NCI-H524 treated with DMSO at 0.1 percent for 48 hours (cell line): ENCODE results near the gene SPEF1.

Experiments used
- DNase-seq: peaks from one replicate; lab custom pipeline; 2025; lab: John Stamatoyannopoulos, UW

Gene SPEF1

GRCh38 chr20:3745686-3746173 lies 35.5 kb downstream of the SPEF1 start:
- DNase-seq, result no peak

GRCh38 chr20:3744806-3745685 lies 36.2 kb downstream of the SPEF1 start:
- DNase-seq, result no peak

- DNase-seq, result no peak
Observed at GRCh38 chr20:3744037-3744436, 37.2 kb downstream of the SPEF1 start.

DNA sequence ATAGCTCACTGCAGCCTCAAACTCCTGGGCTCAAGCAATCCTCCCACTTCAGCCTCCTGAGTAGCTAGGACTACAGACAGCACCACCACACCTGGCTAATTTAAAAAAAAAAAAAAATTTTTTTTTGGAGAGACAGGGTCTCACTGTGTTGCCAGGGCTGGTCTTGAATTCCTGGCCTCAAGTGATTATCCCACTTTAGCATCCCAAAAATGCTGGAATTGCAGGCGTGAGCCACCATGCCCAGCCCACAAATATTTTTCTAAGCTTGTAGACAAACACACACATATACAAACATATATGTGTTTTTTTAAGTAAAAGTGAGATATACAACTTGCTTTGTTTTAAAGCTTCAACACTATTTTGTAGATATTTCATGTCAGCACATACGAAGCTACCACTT lies 38.0 kb downstream of the SPEF1 start:
- no peak for DNase-seq

DNA sequence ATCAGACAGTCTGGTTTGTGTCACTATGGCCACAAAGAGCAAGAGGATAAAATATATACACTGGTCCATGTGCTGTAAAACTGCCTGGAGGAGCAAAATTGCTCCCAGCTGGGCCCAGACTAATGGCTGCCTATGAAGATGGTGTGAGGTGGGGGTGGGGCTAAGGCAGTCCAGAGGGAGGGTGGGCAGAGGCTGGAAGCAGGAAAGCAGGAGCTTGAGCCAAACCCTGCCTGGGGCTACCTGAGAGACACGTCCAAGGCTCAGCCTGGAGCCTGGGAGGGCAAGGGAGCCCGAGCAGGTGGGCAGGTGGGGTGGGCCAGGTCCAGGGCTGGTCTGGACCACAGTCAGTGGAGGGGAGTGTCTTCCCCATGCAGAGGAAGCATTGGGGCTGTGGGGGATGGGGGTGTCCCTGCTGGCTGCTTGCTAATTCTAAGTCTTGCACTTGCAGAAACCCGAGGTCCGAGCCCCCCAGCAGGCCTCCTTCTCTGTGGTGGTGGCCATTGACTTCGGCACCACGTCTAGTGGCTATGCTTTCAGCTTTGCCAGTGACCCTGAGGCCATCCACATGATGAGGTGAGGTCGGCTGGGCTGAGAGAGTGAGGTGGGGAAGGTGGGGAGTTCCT lies 39.3 kb downstream of the SPEF1 start:
- no peak for DNase-seq

DNA sequence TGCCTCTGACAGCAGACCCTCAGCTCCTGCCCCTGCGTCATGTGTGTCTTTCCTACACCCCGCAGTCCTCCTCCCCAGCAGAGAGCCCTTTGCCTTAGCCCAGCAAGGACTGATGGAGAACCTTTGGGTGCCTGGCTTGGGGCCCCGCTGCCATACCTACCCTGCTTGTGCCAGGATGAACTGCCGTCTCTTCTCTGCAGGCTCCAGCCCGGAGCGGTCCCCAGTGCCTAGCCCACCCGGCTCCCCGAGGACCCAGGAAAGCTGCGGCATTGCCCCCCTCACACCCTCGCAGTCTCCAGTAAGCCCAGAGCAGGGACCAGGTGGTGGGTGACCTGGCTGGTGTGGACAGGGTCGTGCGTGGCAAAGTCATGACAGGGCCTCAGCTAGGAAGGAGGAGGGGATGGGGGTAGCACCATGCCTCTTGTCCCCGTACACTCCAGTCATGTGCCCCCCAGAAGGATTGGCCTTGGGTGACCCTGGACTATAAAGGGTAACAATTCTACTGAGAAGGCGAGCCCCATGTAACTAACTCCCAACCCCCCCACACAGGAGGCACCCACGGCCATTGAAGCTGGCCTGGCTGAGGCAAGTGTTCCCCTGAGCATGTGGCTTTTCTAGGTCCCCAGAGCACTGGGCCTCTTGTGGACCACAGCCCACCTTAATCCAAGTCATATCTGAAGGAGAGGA lies 40.5 kb downstream of the SPEF1 start:
- no peak for DNase-seq

GRCh38 chr20:3739926-3740451 lies 41.3 kb downstream of the SPEF1 start:
- DNase-seq, result no peak

GRCh38 chr20:3739054-3739925 lies 42.0 kb downstream of the SPEF1 start:
- no peak for DNase-seq

DNA sequence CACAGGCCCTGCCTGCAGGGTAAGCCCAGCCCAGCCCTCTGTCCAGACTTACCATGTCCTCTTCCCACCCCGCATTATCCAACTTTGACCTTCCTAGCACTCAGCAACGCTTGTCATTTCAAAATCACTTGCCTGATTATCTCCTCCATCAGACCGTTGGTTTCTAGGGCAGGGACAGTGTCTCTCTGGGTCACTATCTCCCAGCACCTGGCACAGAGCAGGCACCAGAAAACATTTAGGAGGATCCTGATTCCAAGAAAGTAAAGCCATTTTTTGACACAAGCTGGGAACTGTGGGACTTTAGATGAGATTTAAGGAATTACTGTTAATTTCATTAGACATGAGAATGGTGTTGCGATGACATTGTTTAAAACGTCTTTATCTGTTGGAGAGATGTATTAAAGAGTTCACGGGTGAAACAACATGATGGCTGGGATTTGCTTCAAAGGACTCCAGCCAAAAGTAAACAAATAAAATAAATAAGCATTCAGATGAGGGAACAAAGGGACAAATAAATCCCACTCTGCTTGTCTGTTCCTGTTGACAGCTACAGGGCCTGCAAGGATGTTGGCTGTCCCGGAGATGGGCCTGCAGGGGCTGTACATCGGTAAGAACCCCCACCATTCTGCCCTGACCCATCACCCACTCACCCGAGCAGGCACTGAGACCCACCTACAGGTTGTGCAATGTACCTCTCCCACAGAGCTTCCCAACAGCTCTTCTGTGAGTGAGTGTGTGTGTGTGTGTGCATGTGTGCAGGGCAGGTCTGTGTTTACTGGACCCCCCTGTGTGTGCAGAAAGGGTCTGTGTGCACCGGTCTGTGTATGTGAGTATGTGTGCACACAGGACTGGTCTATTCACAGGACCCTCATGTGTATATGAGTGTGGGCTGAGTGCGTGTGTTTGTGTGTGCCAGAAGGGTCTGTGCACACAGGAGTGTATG lies 42.9 kb downstream of the SPEF1 start:
- no peak for DNase-seq

GRCh38 chr20:3735768-3736167 lies 45.5 kb downstream of the SPEF1 start:
- DNase-seq, result no peak

GRCh38 chr20:3734111-3734843 lies 47.0 kb downstream of the SPEF1 start:
- DNase-seq, result no peak

GRCh38 chr20:3733119-3733995 lies 47.9 kb downstream of the SPEF1 start:
- no peak for DNase-seq

DNA sequence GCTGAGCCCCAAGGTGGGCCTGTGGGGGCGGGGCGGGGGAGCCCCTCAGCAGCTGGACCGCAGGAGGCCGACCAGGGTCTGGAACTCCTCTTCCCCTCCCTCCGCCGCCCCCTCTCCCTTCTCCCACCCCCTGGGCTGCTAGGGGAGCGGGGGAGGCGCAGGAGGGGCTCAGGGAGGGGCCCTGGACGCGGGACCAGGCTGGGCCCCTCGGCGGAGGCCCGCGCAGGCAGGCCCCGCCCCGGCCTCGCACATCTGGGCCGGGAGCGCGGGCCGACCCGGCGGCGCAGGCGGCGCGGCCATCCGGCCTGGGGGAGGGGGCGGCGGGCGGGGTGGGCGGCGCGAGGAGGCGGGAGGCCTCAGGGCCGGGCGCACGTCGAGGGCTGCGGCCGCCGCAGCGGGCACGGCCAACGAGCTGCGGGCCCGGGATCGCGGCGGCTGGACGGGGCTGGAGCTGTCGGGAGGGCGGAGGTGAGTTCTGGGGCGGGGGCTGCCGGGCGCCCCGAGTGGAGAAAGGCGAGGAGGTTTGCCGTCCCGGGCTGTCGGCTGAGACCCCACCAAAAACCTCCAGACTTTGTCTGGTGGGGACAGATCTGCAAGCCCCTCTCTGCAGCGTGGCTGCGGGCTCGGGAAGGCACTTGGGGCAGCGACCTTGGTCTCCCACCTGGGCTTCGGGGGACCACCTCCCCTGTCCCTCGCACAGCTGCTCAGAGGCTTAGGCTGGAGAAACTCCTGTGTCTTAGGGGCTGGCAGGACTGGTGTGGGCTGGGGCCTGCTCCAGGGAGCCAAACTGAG lies 48.7 kb downstream of the SPEF1 start, which contains the start of gene HSPA12B:
TSS of gene HSPA12B (plus strand) at position 359 of the 792 bp plus-strand sequence. CDS start 5,990 bp downstream, outside the sequence.
- DNase-seq, result no peak

DNA sequence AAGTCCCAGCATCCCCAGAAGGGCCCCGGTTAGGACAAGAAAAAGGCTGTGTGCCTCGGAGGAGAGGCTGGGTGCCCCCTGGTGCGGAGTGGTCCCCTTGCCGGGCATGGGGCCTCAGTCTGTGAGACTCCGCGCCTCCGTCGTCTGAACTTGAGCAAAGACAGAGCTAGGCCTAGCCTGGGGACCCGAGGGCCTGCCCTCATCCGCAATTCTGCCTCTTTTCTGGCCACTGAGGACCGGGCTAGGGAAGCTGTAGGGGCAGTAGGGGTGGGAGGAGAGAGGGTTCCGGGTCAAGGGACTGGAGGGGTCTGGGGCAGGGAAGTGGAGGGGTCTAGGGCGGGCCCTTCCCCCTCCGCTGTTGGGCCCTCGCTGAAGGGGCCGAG lies 49.3 kb downstream of the SPEF1 start:
- no peak for DNase-seq

DNA sequence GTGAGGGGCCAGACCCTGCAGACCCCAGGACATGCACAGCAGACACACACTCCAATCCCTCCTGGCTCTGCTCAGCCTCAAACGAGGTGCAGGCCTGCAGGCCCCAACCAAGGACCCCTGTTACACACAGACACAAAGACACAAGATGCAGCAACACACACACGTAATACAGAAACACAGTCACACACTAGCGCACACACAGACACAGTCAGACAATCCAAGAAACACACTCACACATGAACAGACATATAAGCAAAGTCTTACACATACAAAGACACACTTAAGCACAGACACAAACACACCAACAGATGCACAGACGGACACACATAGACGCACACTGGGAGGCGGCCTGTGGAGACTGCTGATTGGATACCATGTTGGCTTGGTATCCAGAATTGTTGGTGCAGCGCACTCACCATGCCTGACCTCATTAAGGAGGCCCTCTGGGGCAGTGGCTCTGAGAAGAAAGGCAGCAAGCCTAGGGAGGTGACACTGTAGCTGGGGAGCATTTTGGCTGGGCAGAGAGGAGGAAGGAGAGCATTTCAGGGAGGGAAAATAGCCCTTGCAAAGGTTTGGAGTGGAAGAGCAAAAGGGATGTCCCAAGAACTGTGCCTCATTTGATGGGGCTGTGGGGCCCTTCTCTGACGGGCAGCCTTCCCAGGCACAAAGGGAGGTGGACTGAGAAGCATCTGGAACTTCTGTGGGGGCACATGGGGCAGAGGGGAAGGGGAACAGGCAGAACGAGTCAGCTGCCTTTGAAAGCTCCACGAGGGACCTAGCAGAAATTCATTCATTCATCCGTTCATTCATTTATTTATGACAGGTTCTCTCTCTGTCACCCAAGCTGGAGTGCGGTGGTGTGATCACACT lies 50.2 kb downstream of the SPEF1 start:
- no peak for DNase-seq

DNA sequence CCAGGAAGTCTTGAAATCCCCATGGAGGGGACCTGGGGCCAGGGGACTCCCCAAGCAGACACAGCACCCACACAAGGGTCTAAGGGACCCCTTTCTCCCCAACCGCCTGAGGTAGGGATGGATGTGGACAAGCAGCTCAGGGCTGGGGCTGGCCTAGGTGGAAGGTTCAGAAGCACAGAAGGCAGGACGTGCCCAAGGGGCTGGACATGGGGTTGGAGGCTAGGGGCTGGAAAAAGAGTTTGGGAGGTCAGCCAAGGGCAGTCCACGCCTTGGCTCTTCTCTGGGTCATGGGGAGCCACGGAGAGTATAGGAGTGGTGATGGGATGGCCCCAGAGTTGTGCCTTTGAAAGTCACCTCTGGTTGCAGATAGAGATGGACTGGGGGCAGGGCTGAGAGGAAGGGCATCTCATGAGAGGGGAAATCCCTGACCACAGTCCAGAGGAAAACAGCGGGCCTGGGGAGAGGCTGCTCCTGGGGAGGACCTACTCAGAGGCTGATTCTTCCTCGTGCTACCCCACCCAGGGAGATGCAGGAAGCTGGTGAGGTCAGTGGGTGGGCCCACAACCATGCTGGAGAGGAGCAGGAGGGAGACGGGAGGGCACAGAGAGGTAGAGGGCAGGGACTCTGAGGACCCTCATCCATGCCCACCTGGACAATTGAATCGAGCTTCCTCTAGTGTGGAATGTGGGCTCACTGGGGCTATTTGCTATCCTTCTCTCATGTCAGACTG lies 51.3 kb downstream of the SPEF1 start:
- DNase-seq, result no peak
